Subcutaneous abdominal adipose tissue (tissue), 5 donors: ENCODE measurements around the gene NFIC.
"Not testable (repeated sequence)": the region's sequence is repeated elsewhere in the genome, so short reads cannot be mapped to it uniquely, and the experiment has no call there.

ENCODE experiments used
- H3K27ac ChIP-seq: one replicate; pipeline ENCODE4 v1.7.0; 2013; ENCODE audit warnings: low read depth, mild to moderate bottlenecking, inconsistent platforms, low read length, moderate library complexity
- H3K27me3 ChIP-seq, 5 donors: one replicate each; pipeline ENCODE4 v1.7.0; 2013; ENCODE audit warnings: low read length in 5 of 5, inconsistent platforms in 1 of 5; ENCODE audit not compliant: control insufficient read depth in 5 of 5, insufficient read depth in 4 of 5
- H3K36me3 ChIP-seq, 5 donors: one replicate each; pipeline ENCODE4 v1.7.0; 2013; ENCODE audit warnings: low read length in 5 of 5; ENCODE audit not compliant: control insufficient read depth in 5 of 5, insufficient read depth in 5 of 5
- H3K4me1 ChIP-seq, 5 donors: one replicate each; pipeline ENCODE4 v1.7.0; 2013; ENCODE audit warnings: low read length in 5 of 5, mild to moderate bottlenecking in 3 of 5, moderate library complexity in 1 of 5; ENCODE audit not compliant: control insufficient read depth in 5 of 5, insufficient read depth in 5 of 5
- H3K4me3 ChIP-seq, 5 donors: one replicate each; pipeline ENCODE4 v1.7.0; 2013; ENCODE audit warnings: low read length in 5 of 5, low read depth in 1 of 5
- H3K9ac ChIP-seq, 5 donors: one replicate each; pipeline ENCODE4 v1.7.0; 2013; ENCODE audit warnings: low read length in 5 of 5, mild to moderate bottlenecking in 4 of 5, moderate library complexity in 3 of 5
- H3K9me3 ChIP-seq, 5 donors: one replicate each; pipeline ENCODE4 v1.7.0; 2013; ENCODE audit warnings: low read length in 5 of 5; ENCODE audit not compliant: control insufficient read depth in 5 of 5
- donor health status: healthy.
- donor health status: healthy.
- donor health status: healthy.
- donor health status: healthy.
- donor health status: healthy.

The NFIC gene

DNA sequence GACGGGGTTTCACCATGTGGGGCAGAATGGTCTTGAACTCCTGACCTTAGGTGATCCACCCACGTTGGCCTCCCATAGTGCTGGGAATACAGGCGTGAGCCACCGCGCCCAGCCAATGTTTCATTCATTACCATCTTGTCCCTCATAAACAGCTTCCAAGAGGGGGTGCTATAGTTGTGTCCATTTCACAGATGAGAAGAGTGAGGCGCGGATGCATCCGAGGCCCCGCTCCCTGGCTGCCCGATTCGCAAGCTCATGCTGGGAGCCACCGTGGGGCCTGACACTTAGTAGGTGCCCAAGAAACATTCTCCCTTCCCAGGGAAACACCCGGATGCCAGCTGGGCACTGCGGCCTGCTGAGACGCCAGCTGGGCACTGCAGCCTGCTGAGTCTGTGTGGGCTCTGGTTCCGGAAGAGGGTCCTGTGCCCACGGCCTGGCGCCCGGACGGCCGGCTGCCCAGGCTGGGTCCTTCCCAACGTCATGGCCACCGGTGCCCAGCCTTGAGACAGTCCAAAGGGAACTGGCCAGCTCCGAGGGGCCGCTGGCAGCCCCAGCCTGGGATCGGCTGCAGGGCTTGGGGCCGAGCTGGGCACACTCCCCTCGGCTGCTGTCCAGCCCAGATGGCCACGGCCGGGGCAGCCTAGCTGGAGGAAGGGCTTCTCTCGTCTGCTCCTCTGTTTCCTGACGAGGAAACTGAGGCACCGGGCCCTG lies 54.7 kb downstream of the NFIC start:
- peaks cover 0 to 12% (median 6%) of the 10 kb centered on the region in 5 donors for H3K36me3 ChIP-seq
- H3K27ac ChIP-seq: no peak overlapping the region
- no peak overlapping the region for H3K9ac ChIP-seq

DNA sequence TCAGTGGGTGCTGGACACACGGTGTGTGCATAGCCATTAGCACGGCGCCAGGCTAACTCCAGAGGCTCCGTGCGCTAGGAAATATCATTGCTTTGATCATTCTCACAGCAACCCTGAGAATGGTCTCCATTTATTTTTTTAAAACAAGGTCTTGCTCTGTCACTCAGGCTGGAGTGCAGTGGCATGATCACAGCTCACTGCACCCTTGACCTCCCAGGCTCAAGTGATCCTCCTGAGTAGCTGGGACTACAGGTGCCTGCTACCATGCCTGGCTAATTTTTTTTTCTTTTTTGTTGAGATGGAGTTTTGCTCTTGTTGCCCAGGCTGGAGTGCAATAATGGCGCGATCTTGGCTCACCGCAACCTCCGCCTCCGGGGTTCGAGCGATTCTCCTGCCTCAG lies 55.3 kb downstream of the NFIC start:
- H3K27me3 ChIP-seq, H3K9me3 ChIP-seq, H3K9ac ChIP-seq, H3K4me3 ChIP-seq, H3K27ac ChIP-seq: not testable (repeated sequence)
- Histone ChIP-seq H3K4me1 (peaks cover 0 to 22% (median 4%) of the 10 kb centered on the region in 5 donors), H3K36me3 (peaks cover 0 to 16% (median 11%) of the 10 kb centered on the region in 5 donors)

More for the DNA sequence above, 54.7 kb downstream of the NFIC start:
- Histone ChIP-seq H3K4me3 (no peak overlapping the region), H3K9me3 (no peaks in the 10 kb centered on the region), H3K4me1 (peaks cover 0 to 18% (median 4%) of the 10 kb centered on the region in 5 donors), H3K27me3 (no peaks in the 10 kb centered on the region)

DNA sequence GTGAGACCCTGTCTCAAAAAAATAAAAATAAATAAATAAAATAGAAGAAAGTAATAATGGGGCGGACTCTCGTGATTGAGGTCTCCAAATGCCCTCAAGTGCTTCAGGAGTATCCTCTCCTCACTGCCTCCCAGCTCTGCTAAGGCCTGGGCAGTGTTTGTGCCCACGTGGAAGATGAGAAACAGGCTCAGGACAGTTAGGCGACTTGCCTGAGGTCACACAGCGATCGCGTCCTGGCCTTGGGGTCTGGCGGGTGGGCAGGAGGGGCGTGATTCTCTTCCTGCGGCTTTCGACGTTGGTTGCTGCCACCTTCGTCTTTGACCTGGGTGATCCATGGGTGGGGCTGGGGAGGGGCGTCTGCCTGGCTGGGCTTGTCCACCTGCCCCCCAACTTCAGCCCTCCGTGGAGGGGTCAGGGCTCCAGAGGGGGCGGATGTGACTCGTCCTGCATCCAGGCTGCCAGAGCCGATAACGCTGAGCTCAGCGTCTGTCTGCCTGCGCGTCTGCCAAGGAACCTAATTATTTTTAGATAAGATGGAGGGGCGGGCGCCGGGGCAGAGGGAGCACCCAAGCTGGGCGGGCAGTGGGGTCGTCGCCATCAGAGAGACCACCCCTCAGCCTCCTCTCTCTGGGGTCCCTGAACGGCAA lies 56.9 kb downstream of the NFIC start:
- Histone ChIP-seq H3K4me3 (no peak overlapping the region), H3K27me3 (no peaks in the 10 kb centered on the region), H3K36me3 (peaks cover 0 to 20% (median 12%) of the 10 kb centered on the region in 5 donors), H3K9me3 (no peaks in the 10 kb centered on the region), H3K9ac (peak overlapping the region in 1 of 5 donors; percentile 35), H3K27ac (no peak overlapping the region), H3K4me1 (peaks cover 0 to 27% (median 11%) of the 10 kb centered on the region in 5 donors)

DNA sequence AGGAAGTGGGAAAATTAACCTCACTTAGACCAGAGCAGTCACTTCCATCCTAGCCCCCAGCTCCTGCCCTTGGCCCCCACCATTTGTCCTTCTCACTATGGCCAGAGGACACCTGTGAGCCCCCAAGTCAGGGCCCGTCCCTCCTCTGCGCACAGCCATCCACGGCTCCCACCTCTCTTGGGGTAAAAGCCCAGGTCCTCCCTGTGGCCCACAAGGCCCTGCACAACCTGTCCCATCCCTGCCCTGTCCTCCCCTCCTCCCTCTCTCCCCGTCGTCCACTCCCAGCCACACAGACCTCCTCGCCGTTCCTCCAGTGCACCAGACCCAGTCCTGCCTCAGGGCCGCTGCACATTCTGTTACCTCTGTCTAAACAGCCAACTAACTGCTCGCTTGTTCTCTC lies 60.0 kb downstream of the NFIC start:
- no peaks in the 10 kb centered on the region for H3K27me3 ChIP-seq
- no peak overlapping the region for H3K9ac ChIP-seq
- no peak overlapping the region for H3K27ac ChIP-seq
- peaks cover 0 to 49% (median 30%) of the 10 kb centered on the region in 5 donors for H3K4me1 ChIP-seq
- no peaks in the 10 kb centered on the region for H3K9me3 ChIP-seq
- H3K36me3 ChIP-seq: peaks cover 0 to 17% (median 10%) of the 10 kb centered on the region in 5 donors
- no peak overlapping the region for H3K4me3 ChIP-seq

DNA sequence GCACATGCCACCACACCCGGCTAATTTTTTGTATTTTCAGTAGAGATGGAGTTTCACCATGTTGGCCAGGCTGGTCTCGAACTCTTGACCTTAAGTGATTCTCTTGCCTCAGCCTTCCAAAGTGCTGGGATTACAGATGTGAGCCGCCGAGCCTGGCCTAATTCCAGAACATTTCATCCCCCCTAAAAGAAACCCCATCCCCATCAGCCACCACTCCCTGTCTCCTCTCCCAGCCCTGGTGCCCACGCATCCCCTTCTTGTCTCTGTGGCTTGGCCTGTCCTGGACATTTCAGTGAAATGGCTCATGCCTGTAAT lies 63.9 kb downstream of the NFIC start:
- not testable (repeated sequence) for H3K4me3 ChIP-seq, H3K9ac ChIP-seq
- peaks cover 0 to 30% (median 20%) of the 10 kb centered on the region in 5 donors for H3K36me3 ChIP-seq

DNA sequence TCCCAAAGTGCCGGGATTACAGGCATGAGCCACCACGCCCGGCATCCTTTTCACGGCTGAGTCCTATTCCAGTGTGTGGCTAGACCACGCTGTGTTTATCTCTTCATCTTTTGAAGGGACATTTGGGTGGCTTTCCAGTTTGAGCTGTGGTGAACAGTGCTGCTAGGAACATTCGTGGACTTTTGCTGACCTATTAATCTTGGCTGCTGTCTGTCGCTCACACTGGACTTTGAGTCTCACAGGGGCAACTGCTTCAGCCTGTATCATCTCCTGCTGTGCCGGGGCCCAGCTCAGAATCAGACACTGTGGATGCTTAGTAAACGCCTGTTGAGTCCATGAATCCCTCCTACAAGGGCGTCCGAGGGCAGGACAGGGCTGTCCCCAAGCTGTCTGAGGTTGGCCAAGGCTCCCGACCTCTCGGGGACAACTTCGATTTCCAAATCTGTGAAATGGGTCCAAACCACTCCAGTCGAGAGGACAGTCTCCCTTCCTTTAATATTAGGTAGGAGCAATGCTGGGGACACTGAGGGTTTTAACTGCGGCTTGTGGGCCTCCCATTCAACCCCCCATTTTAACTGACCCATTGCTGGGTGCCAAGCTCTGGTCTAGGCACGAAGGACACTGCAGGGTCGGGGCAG lies 65.5 kb downstream of the NFIC start:
- Histone ChIP-seq H3K4me3 (no peak overlapping the region), H3K36me3 (peaks cover 0 to 31% (median 18%) of the 10 kb centered on the region in 5 donors), H3K4me1 (peaks cover 7 to 64% (median 47%) of the 10 kb centered on the region in 5 donors), H3K9ac (peak overlapping the region in 2 of 5 donors; percentile 6 to 47), H3K27me3 (no peaks in the 10 kb centered on the region), H3K27ac (peak overlapping the region; percentile 57), H3K9me3 (no peaks in the 10 kb centered on the region)

More for the DNA sequence above, 63.9 kb downstream of the NFIC start:
- not testable (repeated sequence) for H3K9me3 ChIP-seq, H3K27me3 ChIP-seq
- Histone ChIP-seq H3K4me1 (peaks cover 6 to 66% (median 48%) of the 10 kb centered on the region in 5 donors), H3K27ac (peak overlapping the region; percentile 90)

DNA sequence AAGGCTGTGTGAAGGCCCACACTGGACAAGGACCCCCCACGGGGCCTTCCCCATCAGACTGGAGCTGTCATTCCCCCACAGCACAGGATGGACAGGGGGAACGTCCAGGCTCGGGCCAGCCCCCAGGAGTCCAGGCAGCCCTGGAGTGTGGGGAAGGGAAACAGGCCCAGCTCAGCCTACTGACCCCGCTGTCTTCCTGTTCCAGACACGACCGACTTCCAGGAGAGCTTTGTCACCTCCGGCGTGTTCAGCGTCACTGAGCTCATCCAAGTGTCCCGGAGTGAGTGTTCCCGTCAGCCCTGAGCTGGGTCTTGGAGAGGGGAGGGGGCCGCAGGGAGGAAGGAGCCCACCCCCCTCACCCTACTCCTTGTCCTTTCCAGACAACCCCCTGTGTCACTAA lies 66.9 kb downstream of the NFIC start:
- H3K4me3 ChIP-seq: no peak overlapping the region
- H3K27me3 ChIP-seq: no peaks in the 10 kb centered on the region
- H3K36me3 ChIP-seq: peaks cover 0 to 38% (median 23%) of the 10 kb centered on the region in 5 donors
- H3K4me1 ChIP-seq: peaks cover 7 to 56% (median 41%) of the 10 kb centered on the region in 5 donors
- H3K9ac ChIP-seq: peak overlapping the region in 1 of 5 donors; percentile 51
- no peaks in the 10 kb centered on the region for H3K9me3 ChIP-seq
- H3K27ac ChIP-seq: peak overlapping the region; percentile 97

DNA sequence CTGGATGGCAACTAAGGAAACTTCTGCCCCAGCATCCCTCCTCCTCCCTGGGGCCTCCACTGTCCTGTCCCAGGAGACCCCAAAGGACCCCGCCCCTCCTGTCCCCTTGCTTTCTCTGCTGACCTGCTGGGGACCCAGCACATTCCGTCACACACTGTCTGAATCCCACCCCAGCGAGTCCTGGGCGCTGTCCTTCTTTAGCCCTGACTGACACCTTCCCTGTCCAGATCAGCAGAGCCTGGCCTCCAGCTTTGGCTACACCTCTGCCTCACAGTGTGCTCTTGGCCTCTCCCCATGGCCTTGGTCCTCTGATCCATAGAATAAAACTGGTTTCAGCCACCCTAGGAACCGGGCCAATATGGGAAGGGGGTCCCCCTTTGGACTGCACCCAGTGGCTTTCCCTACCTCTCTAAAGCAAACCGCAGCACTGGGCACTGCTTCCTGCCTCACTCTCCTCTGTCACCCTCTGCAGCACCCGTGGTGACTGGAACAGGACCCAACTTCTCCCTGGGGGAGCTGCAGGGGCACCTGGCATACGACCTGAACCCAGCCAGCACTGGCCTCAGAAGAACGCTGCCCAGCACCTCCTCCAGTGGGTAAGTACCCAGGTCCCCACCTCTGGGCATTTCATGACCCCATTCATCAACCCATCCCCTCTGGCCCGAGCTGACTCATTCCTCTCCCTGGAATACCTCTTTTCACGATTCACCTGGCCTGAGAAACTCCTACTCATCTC lies 67.6 kb downstream of the NFIC start:
- peaks cover 0 to 43% (median 28%) of the 10 kb centered on the region in 5 donors for H3K36me3 ChIP-seq
- H3K4me3 ChIP-seq: peak overlapping the region in 2 of 5 donors; percentile 71 to 72
- H3K9me3 ChIP-seq: no peaks in the 10 kb centered on the region
- H3K4me1 ChIP-seq: peaks cover 7 to 50% (median 35%) of the 10 kb centered on the region in 5 donors
- H3K27ac ChIP-seq: peak overlapping the region; percentile 97
- peak overlapping the region in 4 of 5 donors; percentile 68 to 80 (median 78) for H3K9ac ChIP-seq
- no peaks in the 10 kb centered on the region for H3K27me3 ChIP-seq

DNA sequence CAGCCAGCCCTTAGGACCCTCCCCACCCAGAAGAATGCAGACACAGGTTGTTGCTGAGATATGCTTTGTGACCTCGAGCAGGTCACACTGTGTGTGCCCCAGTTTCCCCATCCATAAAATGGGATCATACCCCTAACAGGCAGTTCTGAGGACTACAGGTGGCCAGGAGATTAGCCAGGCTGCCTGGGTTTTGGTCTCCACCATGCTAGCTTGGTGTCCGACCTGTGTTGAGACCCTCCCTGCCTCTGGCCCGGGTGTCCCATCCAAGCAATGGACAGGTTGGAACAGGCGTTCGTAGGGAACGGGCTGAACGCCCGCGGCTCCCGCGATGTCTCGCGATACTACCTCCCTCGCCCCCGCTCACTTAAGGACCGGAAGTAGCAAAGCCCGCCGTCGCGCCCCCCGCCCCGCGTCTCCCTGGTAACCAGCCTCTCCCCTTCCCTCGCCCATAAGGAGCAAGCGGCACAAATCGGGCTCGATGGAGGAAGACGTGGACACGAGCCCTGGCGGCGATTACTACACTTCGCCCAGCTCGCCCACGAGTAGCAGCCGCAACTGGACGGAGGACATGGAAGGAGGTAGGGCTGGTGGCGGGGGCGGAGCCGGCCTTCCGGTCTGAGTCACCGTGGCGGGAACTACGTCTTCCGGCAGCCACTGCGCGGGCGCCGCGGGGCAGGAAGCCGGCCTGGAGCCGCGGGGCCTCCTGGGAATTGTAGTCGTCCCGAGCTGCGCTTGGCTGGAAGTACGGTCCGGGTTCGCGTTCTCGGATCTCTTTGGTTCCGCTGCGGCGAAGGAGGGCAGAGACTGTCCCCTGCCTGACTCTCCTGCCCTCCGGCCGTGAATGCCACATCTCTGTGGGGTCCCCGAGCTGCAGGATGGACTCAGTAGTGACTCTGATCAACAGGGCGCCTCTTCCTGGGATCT lies 68.5 kb downstream of the NFIC start:
- H3K36me3 ChIP-seq: peaks cover 0 to 44% (median 29%) of the 10 kb centered on the region in 5 donors
- H3K4me1 ChIP-seq: peaks cover 7 to 41% (median 28%) of the 10 kb centered on the region in 5 donors
- H3K9me3 ChIP-seq: no peaks in the 10 kb centered on the region
- no peaks in the 10 kb centered on the region for H3K27me3 ChIP-seq
- H3K4me3 ChIP-seq: peak overlapping the region; percentile 59 to 72 (median 71)
- H3K27ac ChIP-seq: peak overlapping the region; percentile 97
- H3K9ac ChIP-seq: peak overlapping the region; percentile 48 to 80 (median 78)
